MCF 10A (cell line): ENCODE measurements around the gene KIF5B. TPM values are rescaled to one million over a fixed set of nuclear protein-coding genes. Genes with fewer than 3 reads are reported as not detected.
"Not testable (repeated sequence)": the region's sequence is repeated elsewhere in the genome, so short reads cannot be mapped to it uniquely, and the experiment has no call there.

ENCODE experiments used
- BruUV-seq: library from RNA; stranded (reverse); fragments of 400-500 nt; replicated peaks from 2 replicates; lab custom pipeline; 2021; lab: Mats Ljungman, UMichigan
- CTCF ChIA-PET: fragments of 300-600 bp; sonication (Branson Sonifier 250); formaldehyde crosslinking; extraction: SDS; loops from one replicate; lab custom pipeline; 2021; ENCODE audit warnings: antibody characterized with exemption, inconsistent platforms; lab: Yijun Ruan, JAX
- POLR2A ChIA-PET: fragments of 300-600, 350-650 bp; sonication (Branson Sonifier 250); formaldehyde crosslinking; extraction: SDS; loops from one replicate; lab custom pipeline; 2020; ENCODE audit warnings: antibody characterized with exemption, inconsistent platforms; lab: Yijun Ruan, JAX
- DNase-seq: peaks from one replicate; pipeline ENCODE4 v3.0.0-alpha.2; 2018; ENCODE audit not compliant: unreplicated experiment
- H3K27ac Mint-ChIP-seq: one replicate; pipeline ENCODE4 v1.8.0; 2022; ENCODE audit warnings: mild to moderate bottlenecking, low read depth, mixed read lengths; ENCODE audit not compliant: unreplicated experiment
- H3K27me3 Mint-ChIP-seq: one replicate; pipeline ENCODE4 v1.8.0; 2022; ENCODE audit warnings: mixed read lengths; ENCODE audit not compliant: insufficient read depth, unreplicated experiment
- H3K36me3 Mint-ChIP-seq: one replicate; pipeline ENCODE4 v1.8.0; 2022; ENCODE audit warnings: mild to moderate bottlenecking, moderate library complexity, mixed read lengths; ENCODE audit not compliant: insufficient read depth, unreplicated experiment
- H3K4me1 Mint-ChIP-seq: one replicate; pipeline ENCODE4 v1.8.0; 2022; ENCODE audit warnings: mixed read lengths; ENCODE audit not compliant: insufficient read depth, unreplicated experiment
- H3K4me3 Mint-ChIP-seq: one replicate; pipeline ENCODE4 v1.8.0; 2022; ENCODE audit warnings: mild to moderate bottlenecking, moderate library complexity, mixed read lengths; ENCODE audit not compliant: unreplicated experiment
- H3K9me3 Mint-ChIP-seq: one replicate; pipeline ENCODE4 v1.8.0; 2022; ENCODE audit warnings: mixed read lengths; ENCODE audit not compliant: unreplicated experiment
- intact Hi-C: fragments of 100-400 bp; cut with micrococcal nuclease; formaldehyde crosslinking; loops from 2 replicates; pipeline ENCODE4 v1.14.1; 2022
- total RNA-seq: library from RNA; stranded (reverse); gene quantifications from 2 replicates; pipeline ENCODE4 v1.2.3, GENCODE V29; 2022
- TF ChIP-seq, protein P1 (sequence below): fragments of 200-600 bp; IDR thresholded peaks from one replicate; pipeline ENCODE4 v1.8.0; 2022; ENCODE audit warnings: antibody characterized with exemption, mild to moderate bottlenecking; ENCODE audit not compliant: unreplicated experiment

KIF5B gene
- total RNA-seq, 1 experiment from 2014 or later, result 150 TPM

DNA sequence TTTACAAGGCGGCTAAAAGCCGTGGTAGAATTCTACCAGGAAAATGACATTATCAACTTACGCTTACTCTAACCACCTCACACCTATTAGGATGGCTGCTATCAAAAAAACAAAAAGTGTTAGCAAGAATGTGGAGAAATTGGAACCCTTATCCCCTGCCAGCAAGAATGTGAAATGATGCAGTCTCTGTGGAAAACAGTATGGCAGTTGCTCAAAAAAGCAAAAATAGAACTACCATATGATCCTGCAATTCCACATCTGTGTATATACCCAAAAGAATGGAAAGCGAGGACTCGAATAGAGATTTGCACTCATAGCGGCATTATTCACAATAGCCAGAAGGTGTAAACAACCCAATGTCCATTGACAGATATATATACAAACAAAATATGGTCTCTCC lies 61.3 kb downstream of the KIF5B start:
- no peak overlapping the region for H3K4me3 Mint-ChIP-seq
- no TSS peak for BruUV-seq
- CTCF ChIA-PET, result interaction anchor here (0.5 kb wide), 1 partner anchor 1250 kb away, joined by 4 read pairs; no protein-coding TSS in a partner anchor
- no peaks in the 10 kb centered on the region for H3K36me3 Mint-ChIP-seq
- H3K27ac Mint-ChIP-seq, result no peak overlapping the region
- TF ChIP-seq, protein P1, sequence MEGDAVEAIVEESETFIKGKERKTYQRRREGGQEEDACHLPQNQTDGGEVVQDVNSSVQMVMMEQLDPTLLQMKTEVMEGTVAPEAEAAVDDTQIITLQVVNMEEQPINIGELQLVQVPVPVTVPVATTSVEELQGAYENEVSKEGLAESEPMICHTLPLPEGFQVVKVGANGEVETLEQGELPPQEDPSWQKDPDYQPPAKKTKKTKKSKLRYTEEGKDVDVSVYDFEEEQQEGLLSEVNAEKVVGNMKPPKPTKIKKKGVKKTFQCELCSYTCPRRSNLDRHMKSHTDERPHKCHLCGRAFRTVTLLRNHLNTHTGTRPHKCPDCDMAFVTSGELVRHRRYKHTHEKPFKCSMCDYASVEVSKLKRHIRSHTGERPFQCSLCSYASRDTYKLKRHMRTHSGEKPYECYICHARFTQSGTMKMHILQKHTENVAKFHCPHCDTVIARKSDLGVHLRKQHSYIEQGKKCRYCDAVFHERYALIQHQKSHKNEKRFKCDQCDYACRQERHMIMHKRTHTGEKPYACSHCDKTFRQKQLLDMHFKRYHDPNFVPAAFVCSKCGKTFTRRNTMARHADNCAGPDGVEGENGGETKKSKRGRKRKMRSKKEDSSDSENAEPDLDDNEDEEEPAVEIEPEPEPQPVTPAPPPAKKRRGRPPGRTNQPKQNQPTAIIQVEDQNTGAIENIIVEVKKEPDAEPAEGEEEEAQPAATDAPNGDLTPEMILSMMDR, result no peak
- H3K27me3 Mint-ChIP-seq, result no peaks in the 10 kb centered on the region
- no peaks in the 10 kb centered on the region for H3K4me1 Mint-ChIP-seq
- H3K9me3 Mint-ChIP-seq, result no peaks in the 10 kb centered on the region
- POLR2A ChIA-PET, result no interaction called here
- intact Hi-C loops, result no loop called here
- DNase-seq, result no peak

DNA sequence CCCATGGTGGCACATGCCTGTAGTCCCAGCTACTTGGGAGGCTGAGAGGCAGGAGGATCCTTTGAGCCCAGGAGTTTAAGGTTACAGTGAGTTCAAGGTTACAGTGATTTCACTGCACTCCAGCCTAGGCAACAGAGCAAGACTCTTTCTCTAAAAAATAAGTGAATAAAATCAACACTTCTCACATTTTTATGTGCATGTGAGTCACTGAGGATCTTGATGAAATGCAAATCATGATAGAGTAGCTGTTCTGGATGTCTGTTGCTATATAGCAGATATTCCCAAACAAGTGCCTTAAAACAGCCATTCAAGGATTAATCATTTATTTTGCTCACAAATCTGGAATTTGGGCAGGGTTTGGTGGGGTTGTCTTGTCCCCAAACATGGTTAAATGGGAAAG lies 65.3 kb downstream of the KIF5B start:
- DNase-seq, result no peak
- ChIA-PET CTCF (no interaction called here), POLR2A (interaction anchor here (1.3 kb wide), 1 partner anchor 8 kb away, joined by 4 read pairs; no protein-coding TSS in a partner anchor)
- Mint-ChIP-seq H3K9me3 (no peaks in the 10 kb centered on the region), H3K27ac (no peak overlapping the region), H3K27me3 (no peaks in the 10 kb centered on the region), H3K4me1 (no peaks in the 10 kb centered on the region), H3K4me3 (no peak overlapping the region), H3K36me3 (no peaks in the 10 kb centered on the region)
- no TSS peak for BruUV-seq
- intact Hi-C loops, result no loop called here
- TF ChIP-seq, protein P1, result no peak

DNA sequence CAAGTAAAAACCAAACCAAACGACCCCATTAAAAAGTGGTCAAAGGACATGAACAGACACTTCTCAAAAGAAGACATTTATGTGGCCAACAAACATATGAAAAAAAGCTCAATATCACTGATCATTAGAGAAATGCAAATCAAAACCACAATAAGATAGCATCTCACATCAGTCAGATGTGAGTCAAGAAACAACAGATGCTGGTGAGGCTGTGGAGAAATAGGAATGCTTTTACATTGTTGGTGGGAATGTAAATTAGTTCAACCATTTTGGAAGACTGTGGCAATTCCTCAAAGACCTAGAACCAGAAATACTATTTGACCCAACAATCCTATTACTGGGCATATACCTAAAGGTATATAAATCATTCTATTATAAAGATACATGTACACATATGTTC lies 68.4 kb downstream of the KIF5B start:
- POLR2A ChIA-PET, H3K4me1 Mint-ChIP-seq, H3K36me3 Mint-ChIP-seq, DNase-seq, H3K27ac Mint-ChIP-seq, intact Hi-C loops, H3K9me3 Mint-ChIP-seq, H3K4me3 Mint-ChIP-seq, H3K27me3 Mint-ChIP-seq, BruUV-seq: not testable (repeated sequence)
- CTCF ChIA-PET, result interaction anchor here (0.7 kb wide), 1 partner anchor 31 kb away, joined by 3 read pairs; no protein-coding TSS in a partner anchor

DNA sequence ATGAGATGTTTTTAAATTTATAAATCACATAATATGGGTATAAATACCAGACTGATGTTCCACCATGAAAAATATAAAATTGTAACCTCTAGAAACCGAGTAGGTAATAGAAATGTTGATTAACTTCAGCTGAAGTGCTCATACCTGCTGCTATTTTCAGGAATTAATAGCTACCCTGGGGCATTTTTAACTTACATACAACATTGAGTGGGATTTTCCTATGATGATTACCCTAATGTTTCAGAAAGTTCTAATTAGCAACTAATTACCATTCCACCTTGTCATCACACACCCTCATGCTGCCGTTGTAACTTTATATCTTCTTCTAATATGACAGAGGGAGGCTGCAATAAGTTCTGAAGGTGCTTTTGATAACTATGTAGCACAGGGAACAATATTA lies 74.1 kb downstream of the KIF5B start:
- H3K27ac Mint-ChIP-seq, result no peak overlapping the region

More for the DNA sequence above, 74.1 kb downstream of the KIF5B start:
- H3K27me3 Mint-ChIP-seq, result no peaks in the 10 kb centered on the region
- no peaks in the 10 kb centered on the region for H3K9me3 Mint-ChIP-seq
- TF ChIP-seq, protein P1, result no peak
- BruUV-seq, result no TSS peak
- H3K4me3 Mint-ChIP-seq, result no peak overlapping the region
- POLR2A ChIA-PET, result interaction anchor here (0.6 kb wide), 1 partner anchor 70 kb away, joined by 3 read pairs; no protein-coding TSS in a partner anchor
- H3K36me3 Mint-ChIP-seq, result peaks cover 5% of the 10 kb centered on the region
- peaks cover 3% of the 10 kb centered on the region for H3K4me1 Mint-ChIP-seq
- CTCF ChIA-PET, result interaction anchor here (0.9 kb wide), 1 partner anchor 11 kb away, joined by 3 read pairs; no protein-coding TSS in a partner anchor
- no peak for DNase-seq
- intact Hi-C loops, result no loop called here
